ENCODE results near the gene VSIG4. TPM values are rescaled to one million over a fixed set of nuclear protein-coding genes. Genes with fewer than 3 reads are reported as not detected.
A peak's percentile ranks its signal among the peaks of the same experiment; 100 is the strongest.

The VSIG4 gene
- total RNA-seq (2021) (not detected in 2 replicates), Bru-seq, nascent RNA (not detected), BruChase-seq, experiment 1, labeled RNA remaining after a 2-hour chase (not detected), BruChase-seq, experiment 2, labeled RNA remaining after a 6-hour chase (not detected)
- long read RNA-seq, result 0 reads

- no peaks in the 10 kb centered on the region for H3K27me3 ChIP-seq (replicated peaks; ENCODE audit: insufficient read depth, low read depth, low read length, poor library complexity)
- H3K4me3 ChIP-seq (ENCODE audit: low read depth, low read length, poor library complexity, severe bottlenecking), result no peak within 1 kb of the TSS
- no TSS peak for BruUV-seq (replicated peaks)
- no peaks in the 10 kb centered on the region for H3K36me3 ChIP-seq (ENCODE audit: insufficient read depth, low read length, poor library complexity, severe bottlenecking)
- H3K27ac ChIP-seq (ENCODE audit: low read depth, low read length, poor library complexity, severe bottlenecking), result no peak within 1 kb of the TSS
- intact Hi-C loops (cut with micrococcal nuclease; ENCODE audit: unreplicated experiment), result loop anchor here (10.0 kb wide), 1 partner anchor 695 kb away; no protein-coding TSS in a partner anchor
- ChIA-PET CTCF (no interaction called here), POLR2A (ENCODE audit: low non-redundant PET) (no interaction called here)
- H3K4me1 ChIP-seq (ENCODE audit: insufficient read depth, low read length, poor library complexity, severe bottlenecking), result no peaks in the 10 kb centered on the region
- H3K9me3 ChIP-seq (ENCODE audit: low read depth, low read length, poor library complexity, severe bottlenecking), result no peaks in the 10 kb centered on the region
- no peak for DNase-seq (ENCODE audit: low spot score)
- TF ChIP-seq EZH2 (IDR thresholded peaks at IDR 0.05; ENCODE audit: borderline replicate concordance, low read depth, low read length, poor library complexity, severe bottlenecking) (no peak), CTCF (conservative IDR thresholded peaks at IDR 0.05; ENCODE audit: low read depth, low read length) (no peak)
These were observed at the start of gene VSIG4 for GRCh38 chrX:66039944-66040343. Gene VSIG4 (minus strand): TSS chrX:66040080. CDS start chrX:66039998, 82 bp downstream.

- Histone ChIP-seq H3K36me3 (ENCODE audit: insufficient read depth, low read length, poor library complexity, severe bottlenecking) (no peaks in the 10 kb centered on the region), H3K27ac (ENCODE audit: low read depth, low read length, poor library complexity, severe bottlenecking) (no peak overlapping the region), H3K27me3 (replicated peaks; ENCODE audit: insufficient read depth, low read depth, low read length, poor library complexity) (no peaks in the 10 kb centered on the region), H3K4me3 (ENCODE audit: low read depth, low read length, poor library complexity, severe bottlenecking) (no peak overlapping the region), H3K4me1 (ENCODE audit: insufficient read depth, low read length, poor library complexity, severe bottlenecking) (no peaks in the 10 kb centered on the region), H3K9me3 (ENCODE audit: low read depth, low read length, poor library complexity, severe bottlenecking) (no peaks in the 10 kb centered on the region)
- intact Hi-C loops (cut with micrococcal nuclease; ENCODE audit: unreplicated experiment), result no loop called here
- CTCF ChIA-PET, result no interaction called here
- DNase-seq (ENCODE audit: low spot score), result no peak
- TF ChIP-seq EZH2 (IDR thresholded peaks at IDR 0.05; ENCODE audit: borderline replicate concordance, low read depth, low read length, poor library complexity, severe bottlenecking) (no peak), CTCF (conservative IDR thresholded peaks at IDR 0.05; ENCODE audit: low read depth, low read length) (no peak)
- POLR2A ChIA-PET (ENCODE audit: low non-redundant PET), result no interaction called here
- no TSS peak for BruUV-seq (replicated peaks)
These were observed 36.9 kb upstream of the VSIG4 start for GRCh38 chrX:66076801-66077200.

GRCh38 chrX:66074920-66075879, 35.3 kb upstream of the VSIG4 start:
- no TSS peak for BruUV-seq (replicated peaks)
- H3K9me3 ChIP-seq (ENCODE audit: low read depth, low read length, poor library complexity, severe bottlenecking), result no peaks in the 10 kb centered on the region
- POLR2A ChIA-PET (ENCODE audit: low non-redundant PET), result no interaction called here
- H3K27ac ChIP-seq (ENCODE audit: low read depth, low read length, poor library complexity, severe bottlenecking), result no peak overlapping the region
- no peak for TF ChIP-seq EZH2 (IDR thresholded peaks at IDR 0.05; ENCODE audit: borderline replicate concordance, low read depth, low read length, poor library complexity, severe bottlenecking)
- TF ChIP-seq CTCF (conservative IDR thresholded peaks at IDR 0.05; ENCODE audit: low read depth, low read length), result no peak
- H3K36me3 ChIP-seq (ENCODE audit: insufficient read depth, low read length, poor library complexity, severe bottlenecking), result no peaks in the 10 kb centered on the region
- intact Hi-C loops (cut with micrococcal nuclease; ENCODE audit: unreplicated experiment), result no loop called here
- no peaks in the 10 kb centered on the region for H3K4me1 ChIP-seq (ENCODE audit: insufficient read depth, low read length, poor library complexity, severe bottlenecking)
- H3K27me3 ChIP-seq (replicated peaks; ENCODE audit: insufficient read depth, low read depth, low read length, poor library complexity), result no peaks in the 10 kb centered on the region
- no peak overlapping the region for H3K4me3 ChIP-seq (ENCODE audit: low read depth, low read length, poor library complexity, severe bottlenecking)
- DNase-seq (ENCODE audit: low spot score), result peak; percentile 32
- CTCF ChIA-PET, result no interaction called here
